ENCODE data around the gene COL11A2.

- no peak for TF ChIP-seq CTCF (IDR thresholded peaks at IDR 0.05; ENCODE audit: poor library complexity, severe bottlenecking)
- no peak for TF ChIP-seq TAF1 (IDR thresholded peaks at IDR 0.05; ENCODE audit: low read depth)
- no peak for TF ChIP-seq EZH2 (IDR thresholded peaks at IDR 0.05; ENCODE audit: borderline replicate concordance, insufficient read depth, low read length, poor library complexity, severe bottlenecking)
- TF ChIP-seq REST (IDR thresholded peaks at IDR 0.05; ENCODE audit: borderline replicate concordance): no peak
- no peak for TF ChIP-seq MXI1 (conservative IDR thresholded peaks at IDR 0.05; ENCODE audit: poor library complexity, severe bottlenecking)
- no peak for TF ChIP-seq EP300 (conservative IDR thresholded peaks at IDR 0.05; ENCODE audit: poor library complexity, severe bottlenecking)
- no peak for TF ChIP-seq POLR2AphosphoS5 (IDR thresholded peaks at IDR 0.05)
- TF ChIP-seq RAD21 (conservative IDR thresholded peaks at IDR 0.05): no peak
Measured at GRCh38 chr6:33198853-33199436, 6.7 kb upstream of the COL11A2 start.
